HG03045 (cell line): ENCODE data around the gene KSR2.
"Not testable (repeated sequence)": the region's sequence is repeated elsewhere in the genome, so short reads cannot be mapped to it uniquely, and the experiment has no call there.

ENCODE experiments used
- ATAC-seq: cut with Tn5 transposase; IDR thresholded peaks from one replicate; pipeline ENCODE4 v1.9.1; 2021; ENCODE audit warnings: mild to moderate bottlenecking, moderate library complexity; ENCODE audit not compliant: unreplicated experiment

The KSR2 gene

DNA sequence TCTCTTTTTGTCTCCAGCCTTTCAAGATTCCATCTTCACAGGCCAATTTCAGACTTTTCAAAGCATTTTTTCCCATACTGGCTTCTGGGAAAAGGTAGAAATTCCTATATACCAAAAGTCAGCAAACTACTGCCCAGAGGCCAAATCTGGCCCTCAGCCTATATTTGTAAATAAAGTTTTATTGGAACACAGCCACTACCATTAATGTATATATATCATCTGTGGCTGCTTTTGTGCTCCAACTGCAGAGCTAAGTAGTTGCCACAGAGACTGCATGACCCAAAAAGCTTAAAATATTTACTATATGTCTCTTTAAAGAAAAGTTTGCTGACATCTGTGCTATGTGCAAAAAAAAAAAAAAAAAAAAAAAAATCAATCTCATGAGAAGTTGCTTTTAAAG lies 76.3 kb downstream of the KSR2 start:
- no peak for ATAC-seq

DNA sequence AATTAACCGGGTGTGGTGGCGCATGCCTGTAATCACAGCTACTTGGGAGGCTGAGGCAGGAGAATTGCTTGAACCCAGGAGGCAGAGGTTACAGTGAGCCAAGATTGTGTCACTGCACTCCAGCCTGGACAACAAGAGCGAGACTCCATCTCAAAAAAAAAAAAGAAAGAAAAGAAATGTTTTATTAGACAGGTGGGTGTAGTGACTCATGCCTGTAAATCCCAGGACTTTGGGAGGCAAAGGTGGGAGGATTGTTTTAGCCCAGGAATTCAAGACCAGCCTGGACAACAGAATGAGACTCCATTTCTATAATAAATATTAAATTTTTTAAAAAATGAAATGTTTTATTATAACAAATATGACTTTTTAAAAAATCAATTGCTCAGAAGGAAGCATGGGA lies 77.5 kb downstream of the KSR2 start:
- not testable (repeated sequence) for ATAC-seq

DNA sequence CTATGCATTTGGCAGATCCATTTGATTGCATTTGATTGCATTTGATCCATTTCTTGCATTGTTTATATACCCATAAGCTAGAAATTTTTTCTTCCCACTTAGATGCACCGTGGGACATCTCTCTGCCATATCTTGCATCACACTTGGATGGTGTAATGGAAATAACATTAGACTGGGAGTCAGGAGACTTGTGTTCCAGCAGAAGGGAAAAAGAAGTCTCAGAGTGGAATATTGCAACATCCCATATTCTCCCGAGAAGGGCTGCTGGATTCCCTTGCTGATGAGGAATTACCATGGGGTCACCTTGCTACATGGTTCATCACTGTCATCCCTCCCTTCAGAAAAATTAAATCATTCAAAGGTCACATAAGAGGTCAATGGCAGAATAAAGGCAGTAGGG lies 78.1 kb downstream of the KSR2 start:
- no peak for ATAC-seq

DNA sequence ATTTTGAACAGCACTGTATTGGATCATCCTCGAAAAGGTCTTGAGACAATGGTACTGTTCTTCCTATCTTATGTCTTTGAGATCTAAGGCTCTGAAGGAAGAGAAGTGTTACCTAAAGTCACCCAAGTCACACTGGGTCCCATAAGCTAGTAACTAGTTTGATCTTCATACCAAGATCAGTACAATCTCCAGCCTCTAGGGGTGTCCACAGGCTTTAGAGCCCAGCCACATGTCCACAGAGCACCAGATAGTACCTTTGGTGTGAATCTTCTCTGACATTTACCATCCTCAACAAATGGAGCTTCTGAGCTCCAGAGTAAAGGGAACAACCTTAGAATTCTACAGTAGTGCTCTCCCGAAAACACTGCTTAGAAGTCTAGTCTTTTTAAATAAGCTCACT lies 78.7 kb downstream of the KSR2 start:
- no peak for ATAC-seq

- ATAC-seq: no peak
These were observed 79.7 kb downstream of the KSR2 start for GRCh38 chr12:117889098-117889497.

DNA sequence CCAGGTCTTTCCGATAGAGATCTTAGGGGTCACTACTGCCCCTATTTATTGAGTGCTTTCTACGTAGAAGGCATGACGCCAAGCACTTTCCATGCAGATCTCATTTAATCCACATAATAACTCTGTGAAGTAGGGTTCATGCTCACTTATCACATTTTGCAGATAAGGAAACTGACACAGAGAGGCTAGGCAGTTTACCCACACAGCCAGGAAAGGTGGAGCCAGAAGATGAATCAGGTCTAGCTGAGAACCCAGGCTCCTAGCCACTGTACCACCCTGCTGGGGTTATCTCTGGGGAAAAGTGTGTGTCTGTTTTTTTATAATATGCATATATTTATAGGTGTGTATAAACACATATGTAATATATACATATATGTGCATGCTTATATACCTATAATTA lies 83.6 kb downstream of the KSR2 start:
- no peak for ATAC-seq

GRCh38 chr12:117884161-117884560 lies 84.6 kb downstream of the KSR2 start:
- ATAC-seq: no peak

DNA sequence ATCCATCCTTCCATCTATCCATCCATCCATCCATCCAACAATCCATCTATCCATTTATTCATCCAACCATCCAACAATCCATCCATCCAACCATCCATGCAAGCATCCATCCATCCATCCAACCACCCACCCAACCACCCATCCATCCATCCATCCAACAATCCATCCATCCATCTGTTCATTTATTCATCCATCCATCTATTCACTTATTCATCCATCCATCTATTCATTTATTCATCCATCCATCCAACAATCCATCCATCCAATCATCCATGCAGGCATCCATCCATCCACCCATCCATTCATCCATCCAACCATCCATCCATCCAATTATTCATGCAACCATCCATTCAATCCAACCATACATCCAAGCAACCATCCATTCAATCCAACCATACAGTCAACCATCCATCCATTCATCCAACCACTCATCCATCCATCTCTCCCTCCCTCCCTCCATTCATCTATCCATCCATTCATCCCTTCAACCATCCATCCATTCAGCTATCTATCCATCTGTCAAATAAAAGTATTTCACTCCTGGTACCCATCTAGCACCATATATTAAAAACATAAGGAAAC lies 86.1 kb downstream of the KSR2 start:
- no peak for ATAC-seq

GRCh38 chr12:117882181-117882580 lies 86.6 kb downstream of the KSR2 start:
- no peak for ATAC-seq

DNA sequence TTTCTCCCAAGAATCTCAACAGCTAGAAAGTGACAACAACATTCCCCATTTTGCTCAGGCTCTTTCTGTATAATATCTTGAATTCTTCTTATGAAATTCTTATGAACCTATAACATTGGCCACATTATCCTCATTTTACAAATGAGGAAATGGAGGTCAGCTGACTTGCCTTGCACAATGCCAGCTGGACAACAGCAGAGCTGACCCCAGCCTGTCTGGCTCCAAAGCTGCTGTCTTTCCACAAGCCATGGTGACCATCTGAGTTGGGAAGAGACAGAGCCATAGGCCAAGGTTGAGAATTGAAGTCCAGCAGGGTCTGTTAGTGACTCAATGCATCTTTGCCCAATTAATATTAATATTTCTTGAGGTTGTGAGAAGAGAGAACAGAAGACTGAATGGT lies 87.3 kb downstream of the KSR2 start:
- no peak for ATAC-seq

- no peak for ATAC-seq
These were observed 90.2 kb downstream of the KSR2 start for GRCh38 chr12:117878605-117879004.

- ATAC-seq: no peak
These were observed 92.4 kb downstream of the KSR2 start for GRCh38 chr12:117876436-117876816.

DNA sequence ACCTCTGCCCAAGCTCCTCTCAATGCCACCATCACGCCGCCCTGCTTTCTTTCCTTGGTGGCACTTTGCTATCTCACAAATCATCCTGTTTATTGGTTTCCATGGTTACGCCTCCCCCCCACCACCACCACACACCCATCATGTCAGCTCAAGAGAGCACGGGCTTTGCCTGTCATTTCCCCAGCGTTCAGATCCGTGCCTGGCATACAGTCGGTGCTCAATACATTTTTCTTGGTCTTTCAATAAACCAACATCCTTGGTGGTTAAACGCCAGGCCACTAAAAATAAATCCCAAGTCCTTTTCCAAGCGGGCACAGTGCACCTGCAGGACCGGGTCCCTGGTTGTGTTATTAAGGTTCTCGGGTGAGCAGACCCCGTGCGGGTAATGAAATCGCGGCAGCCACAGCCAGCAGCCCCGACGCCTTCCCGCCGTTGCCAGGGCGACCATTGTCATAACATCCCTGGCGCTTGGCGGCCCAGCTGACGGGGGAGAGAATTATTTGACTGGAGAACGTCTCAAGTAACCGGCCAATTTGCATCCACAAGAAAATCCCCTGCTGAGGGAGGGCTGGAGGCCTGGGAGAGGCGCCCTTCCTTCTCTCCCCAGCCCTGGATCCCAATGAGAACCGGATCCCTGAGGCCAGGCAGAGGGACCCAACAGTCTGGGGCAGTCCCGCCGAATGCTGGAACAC lies 92.9 kb downstream of the KSR2 start:
- no peak for ATAC-seq

GRCh38 chr12:117874842-117875434 lies 93.9 kb downstream of the KSR2 start:
- no peak for ATAC-seq

DNA sequence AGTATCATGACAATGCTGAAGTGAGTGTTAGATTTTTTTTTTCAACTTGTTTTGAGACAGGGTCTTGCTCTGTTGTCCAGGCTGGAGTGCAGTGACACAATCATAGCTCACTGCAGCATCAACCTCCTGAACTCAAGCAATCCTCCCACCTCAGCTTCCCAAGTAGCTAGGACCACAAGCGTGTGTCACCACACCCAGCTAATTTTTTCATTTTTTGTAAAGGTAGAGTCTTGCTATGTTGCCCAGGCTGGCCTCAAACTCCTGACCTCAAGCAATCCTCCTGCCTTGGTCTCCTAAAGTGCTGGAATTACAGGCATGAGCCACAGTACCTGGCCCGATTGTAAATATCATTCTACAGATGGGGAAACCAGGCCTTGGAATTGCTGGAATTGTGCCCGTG lies 94.6 kb downstream of the KSR2 start:
- not testable (repeated sequence) for ATAC-seq

GRCh38 chr12:117872546-117873169 lies 96.1 kb downstream of the KSR2 start:
- ATAC-seq: no peak

- no peak for ATAC-seq
These were observed 99.2 kb downstream of the KSR2 start for GRCh38 chr12:117869551-117869950.

GRCh38 chr12:117867348-117867747 lies 101.4 kb downstream of the KSR2 start:
- ATAC-seq: no peak

GRCh38 chr12:117865505-117865904 lies 103.3 kb downstream of the KSR2 start:
- no peak for ATAC-seq

DNA sequence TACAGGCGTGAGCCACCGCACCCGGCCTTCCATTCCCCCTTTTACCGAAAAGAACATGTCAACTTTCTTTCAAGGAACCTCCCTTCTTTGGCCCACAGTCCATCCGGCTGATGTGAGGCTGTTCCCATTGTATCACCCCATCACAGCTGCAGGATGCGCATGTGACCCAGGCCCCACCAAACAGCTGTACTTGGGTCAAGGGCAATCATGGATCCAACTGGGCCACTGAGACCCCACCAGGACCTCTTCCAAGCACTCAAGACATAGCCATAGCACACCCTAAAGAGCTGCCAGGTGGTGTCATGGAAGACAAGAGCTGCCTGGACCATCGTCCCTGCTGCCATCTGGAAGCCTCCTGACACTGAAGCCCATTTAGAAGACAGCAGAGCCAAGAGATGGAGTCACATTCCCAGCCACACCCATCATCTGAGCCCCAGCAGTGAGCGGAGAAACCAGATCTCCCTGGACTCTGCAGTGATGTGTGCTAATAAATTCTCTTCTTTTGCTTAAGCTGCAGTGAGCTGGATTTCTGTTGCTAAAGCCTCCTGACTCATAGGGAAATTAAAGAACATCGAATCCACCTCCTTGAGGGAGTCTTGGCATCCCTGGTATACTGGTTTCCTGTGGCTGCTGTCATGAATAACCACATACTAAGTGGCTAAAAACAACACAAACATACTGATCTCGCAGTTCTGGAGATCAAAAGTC lies 105.6 kb downstream of the KSR2 start:
- no peak for ATAC-seq

GRCh38 chr12:117861691-117862090 lies 107.1 kb downstream of the KSR2 start:
- ATAC-seq: no peak
